CD4-positive, alpha-beta T cell (primary cell): Measurements from ENCODE around the gene BTBD16. TPM values are rescaled to one million over a fixed set of nuclear protein-coding genes. Genes with fewer than 3 reads are reported as not detected.

ENCODE experiments used
- ATAC-seq: fragments of 200-7000 bp; cut with Tn5 transposase; one replicate; pipeline ENCODE4 v1.10.0; 2022; ENCODE audit warnings: mild to moderate bottlenecking; ENCODE audit not compliant: poor library complexity
- CTCF ChIA-PET: fragments of 350-600 bp; sonication (Branson Sonifier 250); formaldehyde crosslinking; loops from one replicate; lab custom pipeline; 2021; ENCODE audit warnings: antibody characterized with exemption, inconsistent platforms; lab: Charles Lee
- POLR2A ChIA-PET: fragments of 350-600 bp; sonication (Branson Sonifier 250); formaldehyde crosslinking; loops from one replicate; lab custom pipeline; 2021; ENCODE audit warnings: antibody characterized with exemption, inconsistent platforms; lab: Charles Lee
- DNase-seq, 14 experiments: peaks; one replicate each; pipeline ENCODE4 v3.0.0-alpha.2; 2013 to 2020; ENCODE audit warnings: mixed read lengths in 2 of 14
- H3K27ac ChIP-seq, 2 donors: one replicate each; pipeline versions ENCODE4 v1.5.1 to v1.7.0; 2013; ENCODE audit warnings: low read length in 2 of 2, low read depth in 1 of 2, mild to moderate bottlenecking in 1 of 2
- H3K27me3 ChIP-seq, 2 experiments: 1 replicate in 1 of 2; 2 replicates in 1 of 2; pipeline versions ENCODE4 v1.6.1 to v1.7.0; 2013; ENCODE audit warnings: low read length in 2 of 2, control low read depth in 1 of 2, mild to moderate bottlenecking in 1 of 2, moderate library complexity in 1 of 2; ENCODE audit not compliant: insufficient read depth in 2 of 2, control insufficient read depth in 1 of 2
- H3K36me3 ChIP-seq: one replicate; pipeline ENCODE4 v1.6.1; 2013; ENCODE audit warnings: low read length, control low read depth; ENCODE audit not compliant: insufficient read depth
- H3K4me1 ChIP-seq: one replicate; pipeline ENCODE4 v1.6.1; 2013; ENCODE audit warnings: low read length, control low read depth; ENCODE audit not compliant: insufficient read depth
- H3K4me3 ChIP-seq: one replicate; pipeline ENCODE4 v1.5.1; 2013; ENCODE audit warnings: mild to moderate bottlenecking, low read length, moderate library complexity
- H3K9me3 ChIP-seq, 2 experiments: 1 replicate in 1 of 2; 2 replicates in 1 of 2; pipeline versions ENCODE4 v1.6.1 to v1.7.0; 2013; ENCODE audit warnings: low read length in 2 of 2, mild to moderate bottlenecking in 2 of 2, control low read depth in 1 of 2, moderate library complexity in 1 of 2; ENCODE audit not compliant: control insufficient read depth in 1 of 2, insufficient read depth in 1 of 2
- H3K27ac Mint-ChIP-seq: one replicate; pipeline ENCODE4 v1.8.0; 2020; ENCODE audit warnings: mixed read lengths
- H3K27me3 Mint-ChIP-seq: one replicate; pipeline ENCODE4 v1.8.0; 2021; ENCODE audit warnings: mixed read lengths
- H3K36me3 Mint-ChIP-seq: one replicate; pipeline ENCODE4 v1.8.0; 2021; ENCODE audit warnings: low read depth, mixed read lengths
- H3K4me1 Mint-ChIP-seq: one replicate; pipeline ENCODE4 v1.8.0; 2021; ENCODE audit warnings: low read depth, mixed read lengths
- H3K4me3 Mint-ChIP-seq: one replicate; pipeline ENCODE4 v1.8.0; 2020; ENCODE audit warnings: mild to moderate bottlenecking, mixed read lengths
- H3K9me3 Mint-ChIP-seq: one replicate; pipeline ENCODE4 v1.8.0; 2020; ENCODE audit warnings: mixed read lengths
- CTCF ChIP-seq: fragments of 200-600 bp; IDR thresholded peaks from one replicate; pipeline ENCODE4 v1.8.0; 2022; ENCODE audit warnings: antibody characterized with exemption, mild to moderate bottlenecking
- intact Hi-C, 2 experiments: fragments of 100-400 bp; cut with DNase I in 1 of 2; cut with micrococcal nuclease in 1 of 2; formaldehyde crosslinking; loops; one replicate each; pipeline versions ENCODE4 v1.15.1 to v1.9.0; 2023 to 2025; cut with DNase I, micrococcal nuclease
- total RNA-seq, 174 experiments: library from RNA in 2 of 174; stranded (reverse) in 2 of 174; gene quantifications; one replicate each; pipeline ENCODE4 v1.2.3 and lab custom pipeline; 2021 to 2026

Gene BTBD16
- total RNA-seq, 2 experiments from 2014 or later: not detected

GRCh38 chr10:122258136-122259074, 12.7 kb upstream of the BTBD16 start:
- ChIA-PET CTCF (no interaction called here), POLR2A (no interaction called here)
- no peak for DNase-seq

DNA sequence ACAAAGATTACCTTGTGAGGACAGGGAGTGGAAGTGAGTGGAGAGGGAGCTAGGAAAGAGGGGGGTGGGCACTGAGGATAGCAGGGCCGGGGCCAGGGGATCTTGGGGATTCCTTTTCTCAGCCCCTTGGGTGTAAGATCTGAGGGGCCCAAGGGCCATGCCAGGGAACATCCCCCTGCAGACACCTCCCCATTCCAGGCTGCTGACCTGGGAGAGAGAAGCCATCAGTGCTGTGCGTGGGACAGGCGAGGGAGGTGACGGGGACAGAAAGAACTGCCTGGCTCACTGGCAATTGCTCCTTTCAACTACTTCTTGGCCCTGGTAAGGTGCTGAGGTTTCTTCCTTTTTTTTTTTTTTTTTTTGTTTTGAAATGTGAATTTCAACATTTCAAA, 12.0 kb upstream of the BTBD16 start:
- no peaks in the 10 kb centered on the region for H3K36me3 ChIP-seq
- H3K36me3 Mint-ChIP-seq: no peaks in the 10 kb centered on the region
- no peak overlapping the region for H3K4me3 ChIP-seq
- H3K4me1 ChIP-seq: no peaks in the 10 kb centered on the region
- no peak for ATAC-seq
- H3K9me3 ChIP-seq: peaks cover 5 to 9% of the 10 kb centered on the region in 2 experiments
- H3K27ac ChIP-seq: no peak overlapping the region
- intact Hi-C loops: no loop called here
- H3K9me3 Mint-ChIP-seq: peaks cover 11% of the 10 kb centered on the region
- H3K4me1 Mint-ChIP-seq: no peaks in the 10 kb centered on the region
- CTCF ChIA-PET: no interaction called here
- H3K4me3 Mint-ChIP-seq: no peak overlapping the region
- H3K27ac Mint-ChIP-seq: no peak overlapping the region
- DNase-seq: no peak
- TF ChIP-seq CTCF: no peak
- H3K27me3 Mint-ChIP-seq: peaks cover 38% of the 10 kb centered on the region
- POLR2A ChIA-PET: no interaction called here
- H3K27me3 ChIP-seq: peaks cover 3% of the 10 kb centered on the region in 2 experiments

More at GRCh38 chr10:122258136-122259074, 12.7 kb upstream of the BTBD16 start:
- Histone ChIP-seq H3K4me3 (no peak overlapping the region), H3K4me1 (no peaks in the 10 kb centered on the region), H3K27me3 (peaks cover 3% of the 10 kb centered on the region in 2 experiments), H3K36me3 (no peaks in the 10 kb centered on the region), H3K9me3 (peaks cover 5 to 9% of the 10 kb centered on the region in 2 experiments), H3K27ac (no peak overlapping the region)
- intact Hi-C loops: no loop called here
- TF ChIP-seq CTCF: no peak
- H3K4me1 Mint-ChIP-seq: no peaks in the 10 kb centered on the region
- no peak overlapping the region for H3K4me3 Mint-ChIP-seq
- no peaks in the 10 kb centered on the region for H3K36me3 Mint-ChIP-seq
- no peak for ATAC-seq
- peaks cover 33% of the 10 kb centered on the region for H3K27me3 Mint-ChIP-seq
- H3K27ac Mint-ChIP-seq: no peak overlapping the region
- peaks cover 8% of the 10 kb centered on the region for H3K9me3 Mint-ChIP-seq

DNA sequence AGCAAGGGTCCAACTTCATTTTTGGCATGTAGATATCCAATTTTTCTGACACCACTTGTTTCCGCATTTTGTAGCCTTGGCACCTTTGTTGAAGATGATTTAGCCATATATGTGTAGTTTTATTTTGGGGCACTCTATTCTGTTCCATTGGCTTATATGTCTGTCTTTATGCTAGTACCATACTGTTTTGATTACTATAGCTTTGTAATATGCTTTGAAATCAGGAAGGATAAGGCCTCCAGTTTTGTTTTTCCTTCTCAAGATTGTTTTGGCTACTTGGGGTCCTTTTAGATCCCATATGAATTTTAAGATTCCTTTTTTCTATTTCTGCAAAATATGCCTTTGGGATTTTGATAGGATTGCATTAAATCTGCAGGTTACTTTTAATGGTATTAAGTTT, 9.5 kb upstream of the BTBD16 start:
- H3K36me3 Mint-ChIP-seq: no peaks in the 10 kb centered on the region
- H3K9me3 ChIP-seq: peaks cover 5 to 9% of the 10 kb centered on the region in 2 experiments
- H3K27ac ChIP-seq: no peak overlapping the region
- no peak overlapping the region for H3K4me3 Mint-ChIP-seq
- POLR2A ChIA-PET: no interaction called here
- H3K36me3 ChIP-seq: no peaks in the 10 kb centered on the region
- peaks cover 3 to 10% of the 10 kb centered on the region in 2 experiments for H3K27me3 ChIP-seq
- peaks cover 11% of the 10 kb centered on the region for H3K9me3 Mint-ChIP-seq
- intact Hi-C loops: loop anchor here in 1 of 2 experiments (10.0 kb wide), 1 partner anchor 443 kb away; no protein-coding TSS in a partner anchor
- CTCF ChIA-PET: no interaction called here
- TF ChIP-seq CTCF: no peak
- H3K4me1 ChIP-seq: no peaks in the 10 kb centered on the region
- H3K4me3 ChIP-seq: no peak overlapping the region
- H3K27ac Mint-ChIP-seq: no peak overlapping the region
- H3K4me1 Mint-ChIP-seq: no peaks in the 10 kb centered on the region
- ATAC-seq (no peak), DNase-seq (no peak)
- H3K27me3 Mint-ChIP-seq: peaks cover 51% of the 10 kb centered on the region
